Renal cortex interstitium (tissue), 11 donors: Measurements from ENCODE around the gene KRTAP5-7. TPM values are rescaled to one million over a fixed set of nuclear protein-coding genes. Genes with fewer than 3 reads are reported as not detected.
"Not testable (repeated sequence)": the region's sequence is repeated elsewhere in the genome, so short reads cannot be mapped to it uniquely, and the experiment has no call there.

Experiments used
- DNase-seq, 11 donors: peaks; one replicate each; pipeline ENCODE4 v3.0.0-alpha.2; 2013; ENCODE audit warnings: low read depth in 9 of 11, low spot score in 4 of 11; ENCODE audit errors: extremely low read depth in 1 of 11
- polyA plus RNA-seq, 3 donors: library from polyadenylated mRNA; unstranded; fragments of 120-200 nt; gene quantifications; one replicate each; pipeline ENCODE4 v1.2.1, GENCODE V29; 2013; ENCODE audit not compliant: insufficient read length in 3 of 3

Gene KRTAP5-7
- polyA plus RNA-seq, 3 donors, result 0.07 to 0.32 TPM; not detected in 1

DNA sequence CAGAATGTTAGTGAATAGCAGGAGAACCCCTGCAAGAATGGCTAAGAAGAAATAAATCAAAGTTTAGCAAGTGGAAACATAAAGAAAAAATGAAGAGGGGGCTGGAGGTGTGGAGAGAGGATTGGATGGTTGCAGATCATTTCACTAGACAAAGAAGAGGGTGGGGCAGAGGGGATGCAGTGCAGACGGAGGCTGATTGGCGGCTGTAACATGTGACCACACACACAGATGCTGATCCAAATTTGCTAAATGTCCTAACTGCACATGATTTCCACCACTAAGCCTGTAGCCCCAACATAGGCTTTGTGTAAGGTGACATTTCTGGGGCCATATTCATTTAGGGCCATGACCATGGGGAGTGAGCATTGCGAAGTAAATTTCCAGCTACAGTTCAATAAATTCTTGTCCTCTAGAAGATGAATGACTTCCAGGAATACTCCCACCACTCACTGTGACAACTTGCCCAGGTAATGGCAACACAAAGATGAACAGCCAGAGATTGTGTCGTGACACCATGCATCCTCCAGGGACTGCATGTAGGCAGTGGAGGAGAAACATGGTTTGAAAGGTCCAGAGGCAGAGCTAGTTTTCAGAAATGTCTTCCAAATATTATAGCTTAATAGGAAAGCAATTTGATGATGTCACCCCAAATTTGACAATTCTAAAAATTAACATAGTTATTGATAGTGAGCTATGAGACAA is 48.8 kb downstream of the KRTAP5-7 start:
- DNase-seq, result no peak

DNA sequence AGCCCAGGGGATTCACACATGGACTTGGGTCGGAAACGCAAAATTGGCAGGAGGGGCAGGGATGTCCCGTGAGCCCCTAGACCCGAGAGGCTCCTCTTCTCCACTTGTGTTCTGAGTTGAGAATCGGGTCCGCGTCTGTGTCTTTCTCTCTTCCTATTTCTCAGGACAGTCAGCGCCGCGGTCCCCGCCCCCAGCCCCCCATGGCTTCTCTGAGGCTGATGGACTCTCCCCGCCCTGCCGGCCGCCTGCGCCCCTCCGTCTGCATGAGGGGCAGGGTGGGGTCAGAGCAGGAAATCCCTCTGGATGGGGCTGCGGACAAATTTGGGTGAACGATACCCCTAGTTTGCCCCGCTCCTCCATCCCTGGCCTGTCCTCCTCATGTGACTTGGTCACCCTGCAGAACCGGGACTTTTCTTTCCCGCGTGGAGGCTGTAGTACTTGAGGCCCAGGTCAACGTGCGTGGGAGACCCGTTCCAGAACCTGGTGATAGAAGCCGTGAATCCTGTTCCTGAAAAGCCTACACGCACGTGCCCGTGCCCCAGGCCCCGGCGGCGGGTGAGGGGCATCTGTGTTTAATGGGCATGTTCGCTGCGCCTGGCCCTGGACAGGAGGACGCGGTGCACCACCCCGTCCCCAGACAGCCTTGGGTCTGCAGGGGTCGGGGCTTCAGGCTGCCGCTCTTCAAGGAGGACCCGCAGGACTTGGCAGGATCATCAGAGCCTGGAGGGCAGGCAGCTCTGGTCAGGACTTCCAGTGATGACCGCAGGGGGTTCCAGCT is 49.8 kb downstream of the KRTAP5-7 start:
- not testable (repeated sequence) for DNase-seq

DNA sequence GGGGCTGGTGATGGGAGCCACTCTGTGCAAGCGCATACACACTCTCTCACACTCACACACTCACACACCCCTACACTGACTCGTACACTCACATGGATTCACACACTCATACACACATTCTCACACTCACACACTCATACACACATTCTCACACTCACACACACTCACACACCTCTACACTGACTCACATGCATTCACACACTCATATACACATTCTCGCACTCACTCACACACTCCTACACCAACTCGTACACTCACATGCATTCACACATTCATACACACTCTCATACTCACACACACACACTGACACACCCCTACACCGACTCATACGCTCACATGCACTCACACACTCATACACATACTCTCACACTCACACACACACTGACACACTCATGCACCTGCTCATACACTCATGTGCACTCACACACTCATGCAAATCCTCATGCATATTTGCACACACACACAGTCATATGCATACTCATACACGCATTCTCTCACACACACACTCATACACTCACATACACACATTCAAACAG is 50.5 kb downstream of the KRTAP5-7 start:
- DNase-seq, result no peak

Other genes starting within 250 kb of the KRTAP5-7 start
- 10 to 100 TPM; 37.7 to 47.8 (median 39.3) TPM for gene DHCR7, start 78.9 kb upstream of the KRTAP5-7 start, polyA plus RNA-seq
- gene NADSYN1, start 74.1 kb upstream of the KRTAP5-7 start, polyA plus RNA-seq, result 10 to 100 TPM; 38.3 to 66.0 (median 41.4) TPM
- 1 to 10 TPM in 1 of 3 donors, under 1 TPM in 2; 0.23 to 1.1 (median 0.23) TPM for gene KRTAP5-8, start 10.8 kb downstream of the KRTAP5-7 start, polyA plus RNA-seq
- gene KRTAP5-9, start 21.2 kb downstream of the KRTAP5-7 start, polyA plus RNA-seq, result under 1 TPM; 0.30 to 0.59 (median 0.31) TPM
- gene KRTAP5-10, start 38.3 kb downstream of the KRTAP5-7 start, polyA plus RNA-seq, result under 1 TPM in 1 of 3 donors, not detected in 2; 0.44 TPM
- under 1 TPM in 1 of 3 donors, not detected in 2; 0.27 TPM for gene KRTAP5-11, start 55.6 kb downstream of the KRTAP5-7 start, polyA plus RNA-seq